WTC11 (cell line): ENCODE data around the gene STARD13. TPM values are rescaled to one million over a fixed set of nuclear protein-coding genes. Genes with fewer than 3 reads are reported as not detected.

Experiments
- ATAC-seq: fragments of 200-7000 bp; cut with Tn5 transposase; 2 replicates; pipeline ENCODE4 v1.10.0; 2021; ENCODE audit warnings: mild to moderate bottlenecking, moderate library complexity
- CTCF ChIA-PET: fragments of 300-600 bp; sonication (Branson Sonifier 250); formaldehyde crosslinking; loops from one replicate; lab custom pipeline; 2021; ENCODE audit warnings: antibody characterized with exemption; lab: Charles Lee
- POLR2A ChIA-PET: fragments of 350-600 bp; sonication (Branson Sonifier 250); formaldehyde crosslinking; loops from one replicate; lab custom pipeline; 2021; ENCODE audit warnings: antibody characterized with exemption; lab: Charles Lee
- DNase-seq: peaks from one replicate; pipeline ENCODE4 v3.0.0; 2021; ENCODE audit warnings: low spot score
- H3K27ac Mint-ChIP-seq: 2 replicates; pipeline ENCODE4 v1.8.0; 2021; ENCODE audit warnings: mixed read lengths
- H3K27me3 Mint-ChIP-seq: 2 replicates; pipeline ENCODE4 v1.8.0; 2021; ENCODE audit warnings: low read depth, mild to moderate bottlenecking, moderate library complexity, mixed read lengths
- H3K36me3 Mint-ChIP-seq: 2 replicates; pipeline ENCODE4 v1.8.0; 2021; ENCODE audit warnings: mixed read lengths
- H3K4me1 Mint-ChIP-seq: 2 replicates; pipeline ENCODE4 v1.8.0; 2022; ENCODE audit warnings: mixed read lengths
- H3K4me3 Mint-ChIP-seq: 2 replicates; pipeline ENCODE4 v1.8.0; 2021; ENCODE audit warnings: mild to moderate bottlenecking, moderate library complexity, mixed read lengths
- H3K9me3 Mint-ChIP-seq: 2 replicates; pipeline ENCODE4 v1.8.0; 2021; ENCODE audit warnings: mixed read lengths
- FOXJ3 ChIP-seq: sonication (generic); formaldehyde crosslinking; IDR thresholded peaks from 2 replicates; pipeline ENCODE4 v1.9.0; 2021; ENCODE audit warnings: missing genetic modification reagents, mild to moderate bottlenecking, borderline replicate concordance
- GRHL2 ChIP-seq: fragments of 250-450 bp; sonication (Bioruptor Pico); IDR thresholded peaks from 2 replicates; pipeline ENCODE4 v1.8.0; 2022; ENCODE audit warnings: mild to moderate bottlenecking, moderate library complexity; ENCODE audit not compliant: insufficient replicate concordance, severe bottlenecking
- NFE2L1 ChIP-seq: sonication (generic); formaldehyde crosslinking; IDR thresholded peaks from 2 replicates; pipeline ENCODE4 v1.8.1; 2023; ENCODE audit warnings: missing genetic modification reagents
- RELA ChIP-seq: sonication (generic); formaldehyde crosslinking; IDR thresholded peaks from 2 replicates; pipeline ENCODE4 v1.8.1; 2022; ENCODE audit warnings: missing genetic modification reagents, mild to moderate bottlenecking, borderline replicate concordance
- TEAD1 ChIP-seq: sonication (generic); formaldehyde crosslinking; IDR thresholded peaks from 2 replicates; pipeline ENCODE4 v1.8.0; 2022; ENCODE audit warnings: mild to moderate bottlenecking, missing genetic modification reagents
- ZNF121 ChIP-seq: sonication (generic); formaldehyde crosslinking; IDR thresholded peaks from 2 replicates; pipeline ENCODE4 v1.8.0; 2023; ENCODE audit warnings: missing genetic modification reagents
- ZNF396 ChIP-seq: fragments of 250-450 bp; sonication (Bioruptor Pico); IDR thresholded peaks from 2 replicates; pipeline ENCODE4 v1.8.0; 2021; ENCODE audit warnings: mild to moderate bottlenecking, moderate library complexity, borderline replicate concordance
- total RNA-seq: library from RNA; stranded (reverse); gene quantifications from 3 replicates; pipeline ENCODE4 v1.2.3, GENCODE V29; 2021
- TF ChIP-seq, protein P1 (sequence below): sonication (generic); formaldehyde crosslinking; IDR thresholded peaks from 2 replicates; pipeline ENCODE4 v1.8.0; 2022; ENCODE audit warnings: mild to moderate bottlenecking, missing genetic modification reagents
- TF ChIP-seq, protein P2 (sequence below): sonication (generic); formaldehyde crosslinking; IDR thresholded peaks from 2 replicates; pipeline ENCODE4 v1.8.1; 2022; ENCODE audit warnings: mild to moderate bottlenecking, moderate library complexity, missing genetic modification reagents
- TF ChIP-seq, protein P3 (sequence below): fragments of 200-600 bp; IDR thresholded peaks from 2 replicates; pipeline ENCODE4 v1.8.0; 2022; ENCODE audit warnings: antibody characterized with exemption
- TF ChIP-seq, protein P4 (sequence below): fragments of 250-450 bp; sonication (Bioruptor Pico); IDR thresholded peaks from 2 replicates; pipeline ENCODE4 v1.9.0; 2021; ENCODE audit warnings: moderate library complexity, mild to moderate bottlenecking, inconsistent platforms, borderline replicate concordance
- TF ChIP-seq, protein P5 (sequence below): sonication (generic); formaldehyde crosslinking; IDR thresholded peaks from 2 replicates; pipeline ENCODE4 v1.8.1; 2023; ENCODE audit warnings: mild to moderate bottlenecking, missing genetic modification reagents, moderate library complexity
- TF ChIP-seq, protein P6 (sequence below): sonication (generic); formaldehyde crosslinking; IDR thresholded peaks from 2 replicates; pipeline ENCODE4 v1.8.1; 2023; ENCODE audit warnings: mild to moderate bottlenecking, missing genetic modification reagents, moderate library complexity
- TF ChIP-seq, protein P7 (sequence below): sonication (generic); formaldehyde crosslinking; IDR thresholded peaks from 2 replicates; pipeline ENCODE4 v1.8.0; 2022; ENCODE audit warnings: mild to moderate bottlenecking, missing genetic modification reagents

The STARD13 gene
- total RNA-seq, 1 experiment from 2014 or later: 4.4 TPM

DNA sequence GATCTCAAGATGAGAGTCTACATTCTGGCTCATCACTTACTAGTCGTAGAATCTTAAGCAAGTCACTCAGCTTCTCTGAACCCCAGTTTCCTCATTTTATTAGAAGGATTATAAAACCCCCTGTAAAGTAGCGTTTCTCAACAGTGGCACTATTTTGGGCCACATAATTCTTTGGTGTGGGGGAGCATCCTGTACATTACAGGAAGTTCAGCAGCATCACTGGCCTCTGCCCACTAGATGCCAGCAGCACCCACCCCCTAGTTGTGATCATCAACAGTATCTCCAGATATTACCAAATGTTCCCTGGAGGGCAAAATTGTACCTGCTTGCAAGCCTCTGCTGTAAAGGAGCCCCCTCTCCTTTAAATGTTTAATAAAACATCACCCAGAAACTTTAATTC is 22.6 kb downstream of the STARD13 start:
- POLR2A ChIA-PET: no interaction called here
- CTCF ChIA-PET: no interaction called here
- no peaks in the 10 kb centered on the region for H3K36me3 Mint-ChIP-seq
- H3K4me1 Mint-ChIP-seq: peaks cover 66% of the 10 kb centered on the region
- H3K4me3 Mint-ChIP-seq: no peak overlapping the region
- H3K9me3 Mint-ChIP-seq: no peaks in the 10 kb centered on the region
- ATAC-seq: no peak
- H3K27ac Mint-ChIP-seq: no peak overlapping the region; the same call in 1 of the 2 replicates
- TF ChIP-seq, protein P1, sequence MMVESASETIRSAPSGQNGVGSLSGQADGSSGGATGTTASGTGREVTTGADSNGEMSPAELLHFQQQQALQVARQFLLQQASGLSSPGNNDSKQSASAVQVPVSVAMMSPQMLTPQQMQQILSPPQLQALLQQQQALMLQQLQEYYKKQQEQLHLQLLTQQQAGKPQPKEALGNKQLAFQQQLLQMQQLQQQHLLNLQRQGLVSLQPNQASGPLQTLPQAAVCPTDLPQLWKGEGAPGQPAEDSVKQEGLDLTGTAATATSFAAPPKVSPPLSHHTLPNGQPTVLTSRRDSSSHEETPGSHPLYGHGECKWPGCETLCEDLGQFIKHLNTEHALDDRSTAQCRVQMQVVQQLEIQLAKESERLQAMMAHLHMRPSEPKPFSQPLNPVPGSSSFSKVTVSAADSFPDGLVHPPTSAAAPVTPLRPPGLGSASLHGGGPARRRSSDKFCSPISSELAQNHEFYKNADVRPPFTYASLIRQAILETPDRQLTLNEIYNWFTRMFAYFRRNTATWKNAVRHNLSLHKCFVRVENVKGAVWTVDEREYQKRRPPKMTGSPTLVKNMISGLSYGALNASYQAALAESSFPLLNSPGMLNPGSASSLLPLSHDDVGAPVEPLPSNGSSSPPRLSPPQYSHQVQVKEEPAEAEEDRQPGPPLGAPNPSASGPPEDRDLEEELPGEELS (CRISPR knock-in tag): no peak
- TF ChIP-seq GRHL2 (CRISPR knock-in tag): no peak
- TF ChIP-seq, protein P2, sequence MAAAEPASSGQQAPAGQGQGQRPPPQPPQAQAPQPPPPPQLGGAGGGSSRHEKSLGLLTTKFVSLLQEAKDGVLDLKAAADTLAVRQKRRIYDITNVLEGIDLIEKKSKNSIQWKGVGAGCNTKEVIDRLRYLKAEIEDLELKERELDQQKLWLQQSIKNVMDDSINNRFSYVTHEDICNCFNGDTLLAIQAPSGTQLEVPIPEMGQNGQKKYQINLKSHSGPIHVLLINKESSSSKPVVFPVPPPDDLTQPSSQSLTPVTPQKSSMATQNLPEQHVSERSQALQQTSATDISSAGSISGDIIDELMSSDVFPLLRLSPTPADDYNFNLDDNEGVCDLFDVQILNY (CRISPR knock-in tag): no peak
- no peak for TF ChIP-seq ZNF396
- TF ChIP-seq, protein P3, sequence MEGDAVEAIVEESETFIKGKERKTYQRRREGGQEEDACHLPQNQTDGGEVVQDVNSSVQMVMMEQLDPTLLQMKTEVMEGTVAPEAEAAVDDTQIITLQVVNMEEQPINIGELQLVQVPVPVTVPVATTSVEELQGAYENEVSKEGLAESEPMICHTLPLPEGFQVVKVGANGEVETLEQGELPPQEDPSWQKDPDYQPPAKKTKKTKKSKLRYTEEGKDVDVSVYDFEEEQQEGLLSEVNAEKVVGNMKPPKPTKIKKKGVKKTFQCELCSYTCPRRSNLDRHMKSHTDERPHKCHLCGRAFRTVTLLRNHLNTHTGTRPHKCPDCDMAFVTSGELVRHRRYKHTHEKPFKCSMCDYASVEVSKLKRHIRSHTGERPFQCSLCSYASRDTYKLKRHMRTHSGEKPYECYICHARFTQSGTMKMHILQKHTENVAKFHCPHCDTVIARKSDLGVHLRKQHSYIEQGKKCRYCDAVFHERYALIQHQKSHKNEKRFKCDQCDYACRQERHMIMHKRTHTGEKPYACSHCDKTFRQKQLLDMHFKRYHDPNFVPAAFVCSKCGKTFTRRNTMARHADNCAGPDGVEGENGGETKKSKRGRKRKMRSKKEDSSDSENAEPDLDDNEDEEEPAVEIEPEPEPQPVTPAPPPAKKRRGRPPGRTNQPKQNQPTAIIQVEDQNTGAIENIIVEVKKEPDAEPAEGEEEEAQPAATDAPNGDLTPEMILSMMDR: no peak
- no peak for TF ChIP-seq ZNF121 (CRISPR knock-in tag)
- no peak for TF ChIP-seq NFE2L1 (CRISPR knock-in tag)
- TF ChIP-seq, protein P4, sequence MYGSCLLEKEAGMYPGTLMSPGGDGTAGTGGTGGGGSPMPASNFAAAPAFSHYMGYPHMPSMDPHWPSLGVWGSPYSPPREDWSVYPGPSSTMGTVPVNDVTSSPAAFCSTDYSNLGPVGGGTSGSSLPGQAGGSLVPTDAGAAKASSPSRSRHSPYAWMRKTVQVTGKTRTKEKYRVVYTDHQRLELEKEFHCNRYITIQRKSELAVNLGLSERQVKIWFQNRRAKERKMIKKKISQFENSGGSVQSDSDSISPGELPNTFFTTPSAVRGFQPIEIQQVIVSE: no peak
- TF ChIP-seq, protein P5, sequence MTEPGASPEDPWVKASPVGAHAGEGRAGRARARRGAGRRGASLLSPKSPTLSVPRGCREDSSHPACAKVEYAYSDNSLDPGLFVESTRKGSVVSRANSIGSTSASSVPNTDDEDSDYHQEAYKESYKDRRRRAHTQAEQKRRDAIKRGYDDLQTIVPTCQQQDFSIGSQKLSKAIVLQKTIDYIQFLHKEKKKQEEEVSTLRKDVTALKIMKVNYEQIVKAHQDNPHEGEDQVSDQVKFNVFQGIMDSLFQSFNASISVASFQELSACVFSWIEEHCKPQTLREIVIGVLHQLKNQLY (CRISPR knock-in tag): no peak
- TF ChIP-seq, protein P6, sequence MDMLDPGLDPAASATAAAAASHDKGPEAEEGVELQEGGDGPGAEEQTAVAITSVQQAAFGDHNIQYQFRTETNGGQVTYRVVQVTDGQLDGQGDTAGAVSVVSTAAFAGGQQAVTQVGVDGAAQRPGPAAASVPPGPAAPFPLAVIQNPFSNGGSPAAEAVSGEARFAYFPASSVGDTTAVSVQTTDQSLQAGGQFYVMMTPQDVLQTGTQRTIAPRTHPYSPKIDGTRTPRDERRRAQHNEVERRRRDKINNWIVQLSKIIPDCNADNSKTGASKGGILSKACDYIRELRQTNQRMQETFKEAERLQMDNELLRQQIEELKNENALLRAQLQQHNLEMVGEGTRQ (CRISPR knock-in tag): no peak
- no peak for TF ChIP-seq RELA (CRISPR knock-in tag)
- TF ChIP-seq FOXJ3 (CRISPR knock-in tag): no peak
- DNase-seq: no peak
- H3K27me3 Mint-ChIP-seq: no peaks in the 10 kb centered on the region

DNA sequence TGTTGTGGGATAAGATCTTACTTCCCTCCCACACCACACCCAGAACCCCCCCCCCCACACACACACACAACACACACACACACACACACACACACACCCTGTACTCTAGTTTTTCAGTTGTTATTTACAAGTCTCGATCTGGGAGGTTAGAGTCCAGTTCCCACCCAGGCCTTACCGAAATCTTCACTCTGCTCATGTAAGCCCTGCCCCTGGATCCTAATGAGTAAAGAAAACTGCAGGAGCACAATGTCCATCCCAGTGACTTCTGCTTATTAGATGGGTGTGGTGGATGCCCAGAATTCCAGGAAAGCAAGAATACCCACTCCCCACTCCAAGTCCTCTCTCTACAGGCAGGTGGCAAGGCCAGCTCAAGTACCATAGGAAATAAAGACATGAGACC is 23.0 kb downstream of the STARD13 start:
- ChIA-PET CTCF (interaction anchor here (0.9 kb wide), 1 partner anchor 28 kb away, joined by 3 read pairs; no protein-coding TSS in a partner anchor), POLR2A (no interaction called here)
- H3K4me1 Mint-ChIP-seq: peaks cover 69% of the 10 kb centered on the region
- TF ChIP-seq TEAD1 (CRISPR knock-in tag): no peak
- TF ChIP-seq, protein P5 (CRISPR knock-in tag): no peak
- TF ChIP-seq, protein P7, sequence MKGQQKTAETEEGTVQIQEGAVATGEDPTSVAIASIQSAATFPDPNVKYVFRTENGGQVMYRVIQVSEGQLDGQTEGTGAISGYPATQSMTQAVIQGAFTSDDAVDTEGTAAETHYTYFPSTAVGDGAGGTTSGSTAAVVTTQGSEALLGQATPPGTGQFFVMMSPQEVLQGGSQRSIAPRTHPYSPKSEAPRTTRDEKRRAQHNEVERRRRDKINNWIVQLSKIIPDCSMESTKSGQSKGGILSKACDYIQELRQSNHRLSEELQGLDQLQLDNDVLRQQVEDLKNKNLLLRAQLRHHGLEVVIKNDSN (CRISPR knock-in tag): no peak
- H3K27me3 Mint-ChIP-seq: no peaks in the 10 kb centered on the region
- DNase-seq (no peak), ATAC-seq (no peak)
- no peaks in the 10 kb centered on the region for H3K9me3 Mint-ChIP-seq
- no peak overlapping the region for H3K4me3 Mint-ChIP-seq
- H3K36me3 Mint-ChIP-seq: no peaks in the 10 kb centered on the region
- no peak overlapping the region; the same call in 1 of the 2 replicates for H3K27ac Mint-ChIP-seq
